ENCODE results near the gene ATP6V1G2.
A peak's percentile ranks its signal among the peaks of the same experiment; 100 is the strongest.

Gene ATP6V1G2

DNA sequence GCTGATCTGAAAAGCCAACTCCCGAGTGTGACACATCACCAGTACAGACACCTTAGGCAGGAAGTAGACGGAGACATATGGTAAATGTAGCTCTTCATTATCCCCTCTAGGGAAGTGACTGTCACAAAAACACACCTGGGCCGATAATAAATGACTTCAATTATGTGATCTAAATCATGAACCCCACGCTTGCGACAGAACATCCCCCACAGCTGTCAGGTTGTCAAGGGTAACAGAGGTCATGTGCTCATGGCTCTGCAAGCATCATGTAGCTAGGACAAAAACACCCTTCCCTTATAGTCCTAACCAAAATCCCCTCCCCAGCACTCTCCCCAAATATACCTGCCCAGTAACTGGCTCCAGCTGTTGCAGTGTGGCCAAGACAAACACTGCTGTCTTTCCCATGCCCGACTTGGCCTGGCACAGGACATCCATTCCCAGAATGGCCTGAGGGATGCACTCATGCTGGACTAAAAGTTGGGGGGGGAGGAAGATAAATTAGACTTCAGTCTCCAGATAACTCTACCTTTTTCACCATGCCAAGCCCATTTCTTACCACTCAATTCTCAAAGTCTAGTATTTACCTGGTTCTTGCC, 7.5 kb downstream of the ATP6V1G2 start:
- peak overlapping the region; percentile 98 for H3K4me3 Mint-ChIP-seq
- H3K4me1 Mint-ChIP-seq, result peaks cover 53% of the 10 kb centered on the region
- DNase-seq (ENCODE audit: low spot score in 2 of 2), result no peak
- no peaks in the 10 kb centered on the region for H3K9me3 Mint-ChIP-seq
- peaks cover 79% of the 10 kb centered on the region for H3K36me3 Mint-ChIP-seq (ENCODE audit: insufficient read depth)
- H3K27me3 Mint-ChIP-seq, result no peaks in the 10 kb centered on the region
- ATAC-seq (replicated peaks; ENCODE audit: extremely low read depth, poor library complexity, severe bottlenecking), result no peak
- H3K27ac Mint-ChIP-seq (ENCODE audit: low read depth), result peak overlapping the region; percentile 99

DNA sequence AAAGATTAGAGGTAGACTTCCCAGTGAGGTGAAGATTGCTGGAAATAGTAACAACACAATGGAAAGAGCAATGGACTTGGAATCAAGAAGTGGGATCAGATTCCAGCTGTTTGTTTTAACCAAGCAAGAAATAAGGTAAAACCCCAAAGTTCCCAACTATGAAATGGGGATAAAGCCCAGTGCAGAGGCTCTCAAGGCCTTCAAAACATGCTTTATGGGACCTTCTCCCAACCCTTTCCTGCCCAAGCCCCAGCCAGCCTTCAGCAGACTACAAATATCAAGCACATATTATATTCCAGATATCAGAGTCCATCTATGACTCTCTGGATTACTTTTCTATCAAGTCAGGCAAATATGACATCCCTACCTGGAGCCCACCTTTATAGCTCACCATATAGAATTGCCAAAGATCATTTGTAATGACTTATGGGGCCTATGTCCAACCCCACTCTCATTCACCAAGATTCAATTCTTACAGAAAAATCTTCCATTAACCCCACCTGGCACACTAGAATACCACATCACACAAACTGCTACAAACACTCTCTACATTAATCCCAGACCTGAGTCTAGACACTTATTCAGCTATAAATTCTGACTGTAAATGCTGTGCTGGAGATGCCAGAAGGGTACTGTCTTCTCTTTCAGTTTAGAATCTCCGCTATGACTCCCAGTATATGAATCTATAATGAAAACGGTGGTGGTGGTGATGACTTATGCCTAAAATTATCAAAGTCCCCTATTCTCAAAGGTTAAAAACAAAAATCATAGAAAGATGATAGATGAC, 10.7 kb downstream of the ATP6V1G2 start:
- no peak overlapping the region for H3K27ac Mint-ChIP-seq (ENCODE audit: low read depth)
- no peak overlapping the region for H3K4me3 Mint-ChIP-seq
- H3K4me1 Mint-ChIP-seq, result peaks cover 58% of the 10 kb centered on the region
- ATAC-seq (replicated peaks; ENCODE audit: extremely low read depth, poor library complexity, severe bottlenecking) (no peak), DNase-seq (ENCODE audit: low spot score in 2 of 2) (no peak)
- H3K9me3 Mint-ChIP-seq, result no peaks in the 10 kb centered on the region
- no peaks in the 10 kb centered on the region for H3K27me3 Mint-ChIP-seq
- peaks cover 91% of the 10 kb centered on the region for H3K36me3 Mint-ChIP-seq (ENCODE audit: insufficient read depth)

DNA sequence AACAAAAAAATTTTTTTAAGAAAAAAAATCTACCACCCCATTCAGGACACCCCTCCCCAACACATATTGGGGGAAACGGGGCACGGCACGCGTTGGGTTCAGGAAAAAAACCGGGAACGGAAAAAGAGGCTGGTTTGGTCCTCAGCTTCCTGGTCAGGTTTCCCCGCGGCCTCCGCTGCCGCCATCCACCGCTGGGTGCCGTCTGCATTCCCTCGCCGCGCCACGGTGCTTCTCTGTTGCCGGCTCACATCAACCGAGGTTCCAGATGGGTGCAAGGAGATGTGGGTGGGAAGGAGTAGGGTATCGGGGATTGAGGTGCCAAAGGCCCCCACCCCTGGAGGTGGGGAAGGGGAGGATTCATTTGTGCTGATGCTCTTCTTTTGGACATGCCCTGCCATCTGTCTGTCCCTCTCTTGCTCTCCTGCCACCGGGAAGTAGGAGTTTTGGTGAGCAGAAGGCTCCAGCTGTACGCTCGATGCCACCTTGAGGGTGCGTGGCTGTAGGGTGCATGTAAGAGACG, 11.8 kb downstream of the ATP6V1G2 start:
- H3K27me3 Mint-ChIP-seq, result no peaks in the 10 kb centered on the region
- H3K27ac Mint-ChIP-seq (ENCODE audit: low read depth), result peak overlapping the region; percentile 68
- H3K4me3 Mint-ChIP-seq, result no peak overlapping the region
- H3K9me3 Mint-ChIP-seq, result no peaks in the 10 kb centered on the region
- ATAC-seq (replicated peaks; ENCODE audit: extremely low read depth, poor library complexity, severe bottlenecking), result no peak
- H3K36me3 Mint-ChIP-seq (ENCODE audit: insufficient read depth), result peaks cover 91% of the 10 kb centered on the region
- H3K4me1 Mint-ChIP-seq, result peaks cover 53% of the 10 kb centered on the region
- no peak for DNase-seq (ENCODE audit: low spot score in 2 of 2)

DNA sequence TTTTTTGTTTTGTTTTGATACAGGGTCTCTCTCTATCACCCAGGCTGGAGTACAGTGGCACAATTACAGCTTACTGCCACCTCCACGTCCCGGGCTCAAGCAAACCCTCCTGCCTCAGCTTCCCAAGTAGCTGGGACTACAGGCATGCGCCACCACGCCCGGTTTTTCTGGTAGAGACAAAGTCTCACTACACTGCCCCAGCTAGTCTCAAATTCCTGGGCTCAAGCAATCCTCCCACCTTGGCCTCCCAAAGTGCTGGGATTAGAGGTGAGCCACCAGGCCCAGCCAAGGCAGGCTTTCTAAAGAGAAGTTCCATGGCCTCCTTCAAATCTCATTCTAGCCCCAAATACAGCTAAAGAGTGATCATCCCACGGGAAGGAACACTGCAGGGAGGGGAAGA, 12.4 kb downstream of the ATP6V1G2 start:
- Mint-ChIP-seq H3K27ac (ENCODE audit: low read depth) (peak overlapping the region; percentile 68), H3K4me1 (peaks cover 47% of the 10 kb centered on the region), H3K4me3 (no peak overlapping the region), H3K9me3 (no peaks in the 10 kb centered on the region), H3K27me3 (no peaks in the 10 kb centered on the region), H3K36me3 (ENCODE audit: insufficient read depth) (peaks cover 85% of the 10 kb centered on the region)
- DNase-seq (ENCODE audit: low spot score in 2 of 2) (no peak), ATAC-seq (replicated peaks; ENCODE audit: extremely low read depth, poor library complexity, severe bottlenecking) (no peak)

DNA sequence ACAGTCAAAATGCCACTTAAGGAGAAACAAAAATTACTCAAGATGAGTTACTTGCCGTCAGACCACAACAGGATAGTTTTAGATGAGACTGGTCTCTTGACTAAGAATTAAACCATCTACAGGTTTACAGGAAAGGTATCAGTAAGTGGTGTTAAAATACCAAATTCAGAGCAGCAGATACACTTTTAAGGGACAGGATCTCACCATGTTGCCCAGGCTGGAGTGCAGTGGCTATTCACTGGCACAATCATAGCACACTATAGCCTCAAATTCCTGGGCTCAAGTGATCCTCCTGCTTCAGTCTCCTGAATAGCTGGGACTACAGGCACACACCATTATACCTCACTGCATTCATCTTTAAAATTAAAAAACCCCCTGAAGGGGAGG, 13.0 kb downstream of the ATP6V1G2 start:
- H3K4me3 Mint-ChIP-seq, result no peak overlapping the region
- no peak overlapping the region for H3K27ac Mint-ChIP-seq (ENCODE audit: low read depth)
- no peaks in the 10 kb centered on the region for H3K9me3 Mint-ChIP-seq
- H3K27me3 Mint-ChIP-seq, result no peaks in the 10 kb centered on the region
- ATAC-seq (replicated peaks; ENCODE audit: extremely low read depth, poor library complexity, severe bottlenecking) (no peak), DNase-seq (ENCODE audit: low spot score in 2 of 2) (no peak)
- peaks cover 44% of the 10 kb centered on the region for H3K4me1 Mint-ChIP-seq
- H3K36me3 Mint-ChIP-seq (ENCODE audit: insufficient read depth), result peaks cover 84% of the 10 kb centered on the region

DNA sequence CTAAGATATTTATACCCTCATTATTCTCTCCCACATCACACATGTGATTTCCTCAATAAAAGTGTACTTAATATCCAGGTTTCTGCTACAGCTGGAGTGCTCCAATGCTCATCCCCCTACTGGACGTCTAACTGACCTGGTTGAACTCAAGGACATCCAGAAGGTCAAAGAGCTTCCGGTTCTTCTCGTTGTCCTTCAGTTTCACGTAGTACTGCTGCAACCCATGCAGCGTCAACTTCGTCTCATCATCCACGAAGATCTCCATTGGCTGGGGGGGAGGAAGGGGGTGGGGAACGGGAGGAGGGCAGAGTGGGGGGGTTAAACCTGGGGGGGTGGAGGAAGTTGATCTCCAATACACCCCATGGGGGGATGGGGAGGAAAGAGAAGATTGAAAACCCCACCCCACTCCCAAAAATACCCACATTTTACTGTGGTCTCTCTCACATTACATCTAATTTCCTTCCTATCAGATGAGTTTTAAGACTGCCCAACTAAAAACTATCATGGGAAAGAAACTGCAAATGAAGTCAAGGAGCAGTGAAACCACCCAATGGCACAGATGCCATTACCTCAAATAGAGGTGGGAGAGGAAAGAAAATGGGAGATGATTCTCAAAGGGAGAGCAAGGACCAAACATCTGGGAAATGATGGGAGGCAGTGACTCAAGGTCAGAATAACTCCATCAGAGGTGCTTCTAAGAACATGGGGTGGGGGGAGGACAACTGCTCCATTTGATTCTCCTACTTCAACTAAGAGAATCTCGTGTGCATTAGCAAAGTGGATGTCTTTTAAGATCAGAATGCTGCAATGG, 13.6 kb downstream of the ATP6V1G2 start:
- Mint-ChIP-seq H3K27ac (ENCODE audit: low read depth) (no peak overlapping the region), H3K4me1 (peaks cover 42% of the 10 kb centered on the region), H3K36me3 (ENCODE audit: insufficient read depth) (peaks cover 78% of the 10 kb centered on the region), H3K9me3 (no peaks in the 10 kb centered on the region), H3K4me3 (no peak overlapping the region), H3K27me3 (no peaks in the 10 kb centered on the region)
- DNase-seq (ENCODE audit: low spot score in 2 of 2), result no peak
- ATAC-seq (replicated peaks; ENCODE audit: extremely low read depth, poor library complexity, severe bottlenecking), result no peak

DNA sequence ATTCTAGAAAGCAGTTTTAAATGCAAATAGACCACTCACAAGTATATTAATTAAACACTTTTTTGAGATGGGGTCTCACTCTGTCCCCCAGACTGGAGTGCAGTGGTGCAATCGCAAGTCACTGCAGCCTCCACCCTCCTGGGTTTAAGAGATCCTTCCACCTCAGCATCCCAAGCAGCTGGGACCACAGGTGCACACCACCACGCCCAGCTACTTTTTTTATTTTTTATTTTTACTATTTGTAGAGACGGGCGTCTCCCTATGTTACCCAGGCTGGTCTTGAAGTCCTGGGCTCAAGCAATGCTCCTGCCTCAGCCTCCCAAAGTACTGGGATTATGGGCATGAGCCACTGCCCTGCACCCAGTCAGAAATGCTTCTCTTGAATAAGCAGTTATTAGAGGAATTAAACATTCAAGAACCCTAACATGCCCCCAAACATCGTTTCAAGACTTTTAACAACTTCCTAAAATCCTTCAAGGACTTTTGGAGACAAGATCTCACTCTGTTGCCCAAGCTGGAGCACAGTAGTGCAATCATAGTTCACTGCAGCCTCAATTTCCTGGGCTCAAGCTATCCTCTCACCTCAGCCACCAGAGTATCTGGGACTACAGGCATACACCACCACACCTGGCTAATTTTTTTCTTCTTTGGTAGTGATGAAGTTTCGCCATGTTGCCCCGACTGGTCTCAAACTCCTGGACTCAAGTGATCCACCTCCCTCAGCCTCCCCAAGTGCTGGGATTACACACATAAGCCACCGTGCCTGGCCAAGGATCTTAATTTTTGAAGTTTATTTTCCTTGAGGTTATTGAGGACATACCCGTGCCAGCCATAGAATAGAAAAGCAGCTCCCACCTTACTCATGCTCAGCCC, 14.4 kb downstream of the ATP6V1G2 start:
- H3K27ac Mint-ChIP-seq (ENCODE audit: low read depth), result no peak overlapping the region

DNA sequence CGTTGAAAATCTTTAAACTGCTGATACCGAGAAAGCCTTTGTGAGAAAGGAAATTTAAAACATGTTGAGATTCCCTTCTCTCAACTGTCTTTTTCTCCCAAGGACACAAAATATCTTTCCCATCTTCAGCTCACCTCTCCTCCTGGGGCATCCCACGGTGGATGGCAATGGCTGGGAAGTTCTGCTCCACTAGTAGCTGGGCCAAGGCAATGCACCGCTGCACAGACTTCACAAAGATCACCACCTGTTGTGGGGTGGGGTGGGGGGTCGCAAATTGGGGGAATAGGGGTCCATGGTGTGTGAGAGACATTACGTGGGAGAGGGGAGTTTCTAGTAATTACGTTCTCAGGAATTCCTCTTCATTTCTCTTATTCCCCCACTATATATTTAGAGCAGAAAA, 15.2 kb downstream of the ATP6V1G2 start:
- no peak overlapping the region for H3K27ac Mint-ChIP-seq (ENCODE audit: low read depth)
- no peak for ATAC-seq (replicated peaks; ENCODE audit: extremely low read depth, poor library complexity, severe bottlenecking)

More for the DNA sequence above, 14.4 kb downstream of the ATP6V1G2 start:
- H3K9me3 Mint-ChIP-seq, result no peaks in the 10 kb centered on the region
- DNase-seq (ENCODE audit: low spot score in 2 of 2) (no peak), ATAC-seq (replicated peaks; ENCODE audit: extremely low read depth, poor library complexity, severe bottlenecking) (no peak)
- H3K27me3 Mint-ChIP-seq, result no peaks in the 10 kb centered on the region
- peaks cover 42% of the 10 kb centered on the region for H3K4me1 Mint-ChIP-seq
- no peak overlapping the region for H3K4me3 Mint-ChIP-seq
- H3K36me3 Mint-ChIP-seq (ENCODE audit: insufficient read depth), result peaks cover 70% of the 10 kb centered on the region

DNA sequence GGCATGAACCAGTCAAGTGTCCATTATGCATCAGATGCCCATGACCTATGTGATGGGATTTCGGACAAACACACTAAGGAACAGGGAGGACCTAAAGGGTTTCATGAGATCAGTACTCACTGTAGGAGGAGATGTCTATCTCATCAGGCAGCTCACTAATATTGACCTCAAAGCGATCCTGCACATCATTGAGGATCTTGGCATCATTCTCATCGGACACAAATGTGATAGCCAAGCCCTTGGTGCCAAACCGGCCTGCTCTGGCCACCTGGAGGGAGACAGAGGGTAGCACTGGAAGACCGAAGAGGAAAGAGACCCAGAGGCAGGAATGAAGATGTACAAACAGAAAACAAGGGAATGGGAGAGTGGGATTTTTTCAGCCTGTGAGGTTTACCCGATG, 15.7 kb downstream of the ATP6V1G2 start:
- Mint-ChIP-seq H3K4me1 (peaks cover 32% of the 10 kb centered on the region), H3K4me3 (no peak overlapping the region), H3K27me3 (no peaks in the 10 kb centered on the region), H3K36me3 (ENCODE audit: insufficient read depth) (peaks cover 57% of the 10 kb centered on the region), H3K27ac (ENCODE audit: low read depth) (peak overlapping the region; percentile 65), H3K9me3 (no peaks in the 10 kb centered on the region)
- ATAC-seq (replicated peaks; ENCODE audit: extremely low read depth, poor library complexity, severe bottlenecking), result no peak
- no peak for DNase-seq (ENCODE audit: low spot score in 2 of 2)

More for the DNA sequence above, 15.2 kb downstream of the ATP6V1G2 start:
- DNase-seq (ENCODE audit: low spot score in 2 of 2), result no peak
- Mint-ChIP-seq H3K36me3 (ENCODE audit: insufficient read depth) (peaks cover 62% of the 10 kb centered on the region), H3K27me3 (no peaks in the 10 kb centered on the region), H3K4me1 (peaks cover 37% of the 10 kb centered on the region), H3K9me3 (no peaks in the 10 kb centered on the region), H3K4me3 (no peak overlapping the region)

DNA sequence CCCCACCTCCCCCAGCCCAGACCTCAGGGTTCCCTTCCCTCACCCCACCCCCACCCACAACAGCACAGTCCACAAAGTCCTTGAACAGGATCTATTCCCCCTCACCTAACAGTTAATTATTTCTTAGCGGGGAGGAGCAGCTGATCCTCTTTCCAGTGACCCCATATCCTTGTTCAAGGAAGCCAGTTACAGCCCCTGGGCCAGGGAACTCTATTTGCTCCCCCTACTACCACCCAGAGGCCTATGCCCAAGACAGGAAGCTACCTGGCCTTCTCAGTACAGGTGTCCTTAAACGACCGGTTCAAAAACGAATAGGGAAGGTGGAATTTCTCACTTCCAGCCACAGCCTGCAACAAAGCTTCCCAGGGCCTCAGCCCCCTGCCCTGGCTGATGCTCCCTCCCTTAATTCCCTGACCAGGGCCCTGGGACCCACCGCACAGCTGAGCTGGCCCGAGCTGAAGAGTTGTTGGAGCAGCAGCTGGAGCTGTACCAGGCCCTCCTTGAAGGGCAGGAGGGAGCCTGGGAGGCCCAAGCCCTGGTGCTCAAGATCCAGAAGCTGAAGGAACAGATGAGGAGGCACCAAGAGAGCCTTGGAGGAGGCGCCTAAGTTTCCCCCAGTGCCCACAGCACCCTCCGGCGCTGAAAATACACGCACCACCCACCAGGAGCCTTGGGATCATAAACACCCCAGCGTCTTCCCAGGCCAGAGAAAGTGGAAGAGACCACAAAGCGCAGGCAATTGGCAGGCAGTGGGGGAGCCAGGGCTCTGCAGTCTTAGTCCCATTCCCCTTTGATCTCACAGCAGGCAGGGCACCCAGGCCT, 16.9 kb downstream of the ATP6V1G2 start:
- Mint-ChIP-seq H3K9me3 (no peaks in the 10 kb centered on the region), H3K4me1 (peaks cover 31% of the 10 kb centered on the region), H3K36me3 (ENCODE audit: insufficient read depth) (peaks cover 46% of the 10 kb centered on the region), H3K4me3 (no peak overlapping the region), H3K27me3 (no peaks in the 10 kb centered on the region), H3K27ac (ENCODE audit: low read depth) (peak overlapping the region; percentile 65)
- no peak for ATAC-seq (replicated peaks; ENCODE audit: extremely low read depth, poor library complexity, severe bottlenecking)
- DNase-seq (ENCODE audit: low spot score in 2 of 2), result no peak

DNA sequence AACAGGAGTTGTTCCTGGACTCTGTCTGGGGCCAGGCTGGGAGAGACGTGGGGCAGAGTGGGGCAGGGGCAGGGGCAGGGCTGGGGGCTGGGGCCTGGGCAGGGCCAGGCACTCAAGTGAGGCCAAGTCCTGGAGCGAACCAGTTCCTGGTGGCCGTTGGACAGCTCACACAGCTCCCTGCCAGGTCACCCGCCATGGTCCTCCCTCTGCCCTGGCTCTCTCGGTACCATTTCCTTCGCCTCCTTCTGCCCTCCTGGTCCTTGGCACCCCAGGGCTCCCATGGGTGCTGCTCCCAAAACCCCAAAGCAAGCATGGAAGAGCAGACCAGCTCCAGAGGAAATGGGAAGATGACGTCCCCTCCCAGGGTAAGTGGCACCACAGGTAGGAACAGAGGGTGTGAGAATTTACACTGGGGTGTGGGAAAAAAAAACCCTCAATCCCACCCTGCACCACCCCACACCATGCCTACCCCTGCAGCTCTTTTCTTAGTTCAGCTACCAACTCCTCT, 17.5 kb downstream of the ATP6V1G2 start, which contains the start of gene MCCD1:
Gene MCCD1, plus strand, starts transcription at position 142 of the 508 bp plus-strand sequence. Its CDS starts 53 bp downstream, at position 195.
- Mint-ChIP-seq H3K4me1 (peaks cover 31% of the 10 kb centered on the region), H3K27ac (ENCODE audit: low read depth) (peak within 1 kb of the TSS; percentile 57), H3K4me3 (no peak within 1 kb of the TSS), H3K27me3 (no peaks in the 10 kb centered on the region), H3K9me3 (no peaks in the 10 kb centered on the region), H3K36me3 (ENCODE audit: insufficient read depth) (peaks cover 39% of the 10 kb centered on the region)
- ATAC-seq (replicated peaks; ENCODE audit: extremely low read depth, poor library complexity, severe bottlenecking), result peak; percentile 19
- no peak for DNase-seq (ENCODE audit: low spot score in 2 of 2)
